Ovary (tissue), 3 donors: ENCODE results near the gene LRRC15.

Source experiments
- POLR2A ChIP-seq: fragments of 450-650 bp; IDR thresholded peaks from one replicate; pipeline ENCODE4 v1.6.1; 2017; ENCODE audit warnings: antibody characterized with exemption, mild to moderate bottlenecking, moderate library complexity
- TF ChIP-seq, protein P1 (sequence below), 3 donors: fragments of 450-650 bp in 2 of 3; fragments of 200-600 bp in 1 of 3; IDR thresholded peaks; one replicate each; pipeline versions ENCODE4 v1.5.1 to v1.8.0; 2016 to 2022; ENCODE audit warnings: antibody characterized with exemption in 3 of 3, mild to moderate bottlenecking in 1 of 3
- donor health status: DM: no; HTN: no; CAD: no.

DNA sequence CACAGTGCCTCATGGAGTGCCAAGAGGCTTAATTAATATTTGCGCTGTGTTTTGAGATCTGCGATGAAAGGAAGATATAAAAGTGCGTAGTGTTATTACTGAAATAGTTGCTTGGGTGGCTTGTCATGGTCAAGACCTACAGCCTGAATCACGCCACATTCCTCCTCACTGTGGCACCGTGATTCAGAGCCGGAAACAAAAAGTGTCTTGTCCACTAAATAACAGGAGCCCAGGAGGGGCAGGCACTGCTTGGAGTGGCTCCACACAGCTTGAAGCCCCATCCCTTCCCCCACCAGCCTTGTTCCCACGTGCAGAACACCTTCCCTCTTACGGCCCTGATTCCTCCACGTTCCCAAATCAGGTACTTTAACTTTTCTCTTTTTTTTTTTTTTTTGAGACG is 1.2 kb upstream of the LRRC15 start:
- no peak for TF ChIP-seq POLR2A
- TF ChIP-seq, protein P1, sequence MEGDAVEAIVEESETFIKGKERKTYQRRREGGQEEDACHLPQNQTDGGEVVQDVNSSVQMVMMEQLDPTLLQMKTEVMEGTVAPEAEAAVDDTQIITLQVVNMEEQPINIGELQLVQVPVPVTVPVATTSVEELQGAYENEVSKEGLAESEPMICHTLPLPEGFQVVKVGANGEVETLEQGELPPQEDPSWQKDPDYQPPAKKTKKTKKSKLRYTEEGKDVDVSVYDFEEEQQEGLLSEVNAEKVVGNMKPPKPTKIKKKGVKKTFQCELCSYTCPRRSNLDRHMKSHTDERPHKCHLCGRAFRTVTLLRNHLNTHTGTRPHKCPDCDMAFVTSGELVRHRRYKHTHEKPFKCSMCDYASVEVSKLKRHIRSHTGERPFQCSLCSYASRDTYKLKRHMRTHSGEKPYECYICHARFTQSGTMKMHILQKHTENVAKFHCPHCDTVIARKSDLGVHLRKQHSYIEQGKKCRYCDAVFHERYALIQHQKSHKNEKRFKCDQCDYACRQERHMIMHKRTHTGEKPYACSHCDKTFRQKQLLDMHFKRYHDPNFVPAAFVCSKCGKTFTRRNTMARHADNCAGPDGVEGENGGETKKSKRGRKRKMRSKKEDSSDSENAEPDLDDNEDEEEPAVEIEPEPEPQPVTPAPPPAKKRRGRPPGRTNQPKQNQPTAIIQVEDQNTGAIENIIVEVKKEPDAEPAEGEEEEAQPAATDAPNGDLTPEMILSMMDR (IDR thresholded peaks at IDR 0.05) = no peak
